ENCODE measurements around the gene CNTNAP1.
A peak's percentile ranks its signal among the peaks of the same experiment; 100 is the strongest.

CNTNAP1 gene

GRCh38 chr17:42669977-42670788 lies 12.1 kb upstream of the CNTNAP1 start:
- no peak for FAIRE-seq
- no peak for DNase-seq (ENCODE audit: insufficient read length, low spot score)

- DNase-seq (ENCODE audit: insufficient read length, low spot score) = no peak
These were observed 11.3 kb upstream of the CNTNAP1 start for GRCh38 chr17:42670789-42671657.

GRCh38 chr17:42672038-42672437 lies 10.3 kb upstream of the CNTNAP1 start:
- DNase-seq (ENCODE audit: insufficient read length, low spot score) (no peak), FAIRE-seq (no peak)

More at GRCh38 chr17:42670789-42671657, 11.3 kb upstream of the CNTNAP1 start:
- FAIRE-seq = no peak

- FAIRE-seq = no peak
- no peak for DNase-seq (ENCODE audit: insufficient read length, low spot score)
These were observed 9.0 kb upstream of the CNTNAP1 start for GRCh38 chr17:42673266-42673884.

GRCh38 chr17:42673885-42674754 lies 8.2 kb upstream of the CNTNAP1 start:
- FAIRE-seq (peak; percentile 13), DNase-seq (ENCODE audit: insufficient read length, low spot score) (peak; percentile 59)

- FAIRE-seq = peak; percentile 36
- DNase-seq (ENCODE audit: insufficient read length, low spot score) = no peak
These were observed 7.5 kb upstream of the CNTNAP1 start for GRCh38 chr17:42674755-42675347.

GRCh38 chr17:42675348-42675964 lies 6.9 kb upstream of the CNTNAP1 start:
- no peak for FAIRE-seq
- DNase-seq (ENCODE audit: insufficient read length, low spot score) = no peak

GRCh38 chr17:42675965-42676423 lies 6.3 kb upstream of the CNTNAP1 start:
- FAIRE-seq (peak; percentile 33), DNase-seq (ENCODE audit: insufficient read length, low spot score) (peak; percentile 34)

GRCh38 chr17:42676424-42677011 lies 5.8 kb upstream of the CNTNAP1 start, which contains the start of gene PLEKHH3:
Gene PLEKHH3 (minus strand): TSS chr17:42676994. CDS start chr17:42676563, 431 bp downstream.
- DNase-seq (ENCODE audit: insufficient read length, low spot score) (no peak), FAIRE-seq (no peak)

- DNase-seq (ENCODE audit: insufficient read length, low spot score) = peak; percentile 100
- FAIRE-seq = peak; percentile 97
These were observed 5.1 kb upstream of the CNTNAP1 start for GRCh38 chr17:42677012-42677857.

GRCh38 chr17:42677921-42678781 lies 4.2 kb upstream of the CNTNAP1 start:
- DNase-seq (ENCODE audit: insufficient read length, low spot score) (peak; percentile 97), FAIRE-seq (peak; percentile 96)

GRCh38 chr17:42678951-42679491 lies 3.3 kb upstream of the CNTNAP1 start:
- FAIRE-seq (peak; percentile 23), DNase-seq (ENCODE audit: insufficient read length, low spot score) (peak; percentile 51)

GRCh38 chr17:42679492-42680330 lies 2.6 kb upstream of the CNTNAP1 start:
- DNase-seq (ENCODE audit: insufficient read length, low spot score) = peak; percentile 63

GRCh38 chr17:42680331-42680808 lies 2.0 kb upstream of the CNTNAP1 start:
- FAIRE-seq (no peak), DNase-seq (ENCODE audit: insufficient read length, low spot score) (no peak)

More at GRCh38 chr17:42679492-42680330, 2.6 kb upstream of the CNTNAP1 start:
- peak; percentile 96 for FAIRE-seq

GRCh38 chr17:42682722-42683403 lies 532 bp downstream of the CNTNAP1 start:
- FAIRE-seq (peak; percentile 80), DNase-seq (ENCODE audit: insufficient read length, low spot score) (peak; percentile 67)
